HG02623 (cell line): ENCODE results near the gene LIPC.

ENCODE experiments used
- ATAC-seq: cut with Tn5 transposase; IDR thresholded peaks from one replicate; pipeline ENCODE4 v1.9.1; 2021; ENCODE audit warnings: moderate library complexity; ENCODE audit not compliant: unreplicated experiment

Gene LIPC

DNA sequence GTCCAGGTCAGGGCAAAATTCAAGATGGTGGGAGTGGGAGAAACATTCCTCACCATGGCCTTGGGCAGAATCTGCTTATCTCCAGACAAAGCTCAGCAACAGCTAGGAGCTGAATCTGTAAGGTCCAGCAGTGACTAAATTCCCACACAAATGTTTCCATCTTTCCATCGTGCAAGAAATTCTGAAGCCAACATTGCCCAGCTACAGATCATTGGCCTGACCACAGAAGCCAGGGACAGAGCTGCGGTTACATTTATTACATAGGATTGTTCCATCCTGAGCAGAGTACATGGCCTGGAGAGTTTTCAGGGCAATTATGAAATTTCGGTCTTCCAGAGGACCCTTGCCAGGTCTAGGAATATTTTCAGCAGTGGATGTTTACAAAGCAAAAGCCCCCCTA is 100.3 kb downstream of the LIPC start:
- no peak for ATAC-seq

DNA sequence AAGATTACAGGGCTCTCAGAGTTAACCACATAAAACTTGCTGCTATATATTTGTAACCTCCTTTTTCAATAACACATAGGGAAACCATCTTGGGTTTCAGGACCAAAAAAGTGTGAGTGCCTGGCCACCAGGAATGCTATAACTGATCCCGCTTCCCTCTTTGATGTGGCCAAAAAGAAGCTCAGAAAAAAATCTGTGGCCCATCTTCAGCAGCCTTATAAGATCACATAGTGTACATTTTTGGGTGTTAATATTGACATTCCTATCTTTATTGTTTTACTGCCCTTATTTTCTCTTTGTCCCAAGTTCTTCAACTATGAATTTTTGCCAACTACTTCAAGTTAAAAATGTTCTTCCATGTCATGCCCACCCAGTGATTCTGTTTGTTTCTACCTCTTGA is 102.8 kb downstream of the LIPC start:
- no peak for ATAC-seq

DNA sequence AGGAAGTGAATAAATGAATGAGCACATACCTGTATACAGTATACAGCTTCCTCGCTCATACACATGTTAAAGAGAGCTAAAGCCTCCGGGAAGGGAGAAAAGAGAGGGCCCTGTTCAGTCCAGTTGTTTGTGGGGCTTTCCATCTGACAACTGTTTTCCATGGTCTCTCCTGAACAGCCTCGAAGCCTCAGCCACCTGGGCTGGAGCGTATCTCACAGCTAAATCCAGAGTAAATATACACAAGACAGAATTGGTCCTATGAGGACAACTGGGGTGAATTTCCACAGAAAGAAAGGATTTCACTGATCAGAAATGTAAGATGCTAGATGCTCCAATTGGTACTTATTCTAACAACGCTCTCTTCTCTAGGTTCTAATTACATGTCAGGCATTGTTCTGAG is 103.5 kb downstream of the LIPC start:
- no peak for ATAC-seq

DNA sequence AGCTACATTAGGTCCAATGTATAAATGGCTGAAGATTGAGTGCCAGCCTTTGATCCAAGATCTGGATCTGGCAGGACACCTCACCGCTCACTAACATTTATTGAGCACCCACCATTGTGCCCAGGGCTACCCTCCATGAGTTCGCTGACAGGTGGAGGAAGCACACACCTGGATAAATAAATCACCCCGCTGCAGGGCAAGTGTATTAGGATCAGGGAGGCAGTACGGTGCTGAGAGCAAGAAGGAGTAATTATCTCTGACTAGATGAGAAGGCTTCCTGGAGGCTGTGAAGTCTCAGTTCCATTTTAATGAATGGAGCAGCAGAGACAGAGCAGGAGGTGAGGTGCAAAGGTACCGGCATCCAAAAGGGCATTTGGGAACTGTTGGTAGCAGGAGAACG is 104.1 kb downstream of the LIPC start:
- ATAC-seq: no peak

DNA sequence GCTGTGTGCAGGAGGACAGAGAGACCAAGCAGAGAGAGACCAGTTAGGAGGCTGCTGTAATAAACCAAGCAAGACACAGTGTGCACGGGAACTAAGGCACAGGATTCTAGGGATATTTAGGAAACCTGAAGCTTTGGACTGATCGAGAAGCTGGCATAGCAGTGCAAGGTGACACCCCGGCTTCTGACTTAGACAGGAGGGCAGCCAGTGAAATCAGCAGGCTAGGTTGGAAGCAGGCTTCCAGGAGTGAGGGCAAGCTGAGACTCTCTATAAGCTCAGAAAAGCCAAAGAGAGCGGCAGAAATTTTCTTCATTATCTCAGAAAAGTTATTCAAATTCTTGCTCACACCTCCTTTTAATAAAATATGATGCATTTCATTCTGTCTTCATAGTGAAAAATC is 104.6 kb downstream of the LIPC start:
- ATAC-seq: no peak

DNA sequence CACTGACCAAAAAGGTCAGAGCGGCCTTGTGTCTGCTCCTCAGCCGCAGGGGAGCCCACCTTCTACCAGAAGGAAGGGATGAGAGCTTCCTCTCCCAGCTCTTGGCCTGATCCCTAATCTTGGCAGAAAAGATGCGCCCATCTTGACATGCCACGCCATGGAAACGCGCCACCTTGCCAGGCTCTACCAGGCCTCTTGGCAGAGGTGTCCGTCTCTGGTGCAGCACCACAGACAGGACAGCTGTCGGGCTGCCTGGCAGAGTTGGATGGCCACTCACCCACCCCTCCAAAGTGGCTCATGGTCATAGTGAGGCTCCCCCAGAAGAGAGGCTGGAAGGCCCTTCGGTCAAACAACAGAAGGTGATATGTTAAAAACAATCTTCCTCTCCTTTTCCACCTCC is 105.2 kb downstream of the LIPC start:
- ATAC-seq: no peak

DNA sequence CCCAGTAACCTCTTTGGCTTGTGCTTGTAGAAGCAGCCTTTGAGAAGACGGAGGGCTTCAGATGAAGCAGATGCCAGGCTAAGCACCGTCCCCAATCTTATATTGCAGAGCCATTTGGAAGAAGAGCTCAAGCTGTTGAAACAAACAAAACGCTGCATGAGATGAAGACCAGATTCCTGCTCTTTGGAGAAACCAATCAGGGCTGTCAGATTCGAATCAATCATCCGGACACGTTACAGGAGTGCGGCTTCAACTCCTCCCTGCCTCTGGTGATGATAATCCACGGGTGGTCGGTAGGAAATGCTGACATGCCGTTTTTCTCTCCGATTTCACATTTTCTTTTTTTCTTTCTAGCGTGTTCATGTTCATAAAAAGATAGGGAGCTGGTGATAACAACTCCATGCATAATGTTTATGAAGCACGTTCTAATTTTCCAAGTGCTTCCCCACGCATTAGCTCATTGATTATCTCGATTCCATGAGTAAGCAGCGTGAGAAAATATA is 106.5 kb downstream of the LIPC start:
- no peak for ATAC-seq

DNA sequence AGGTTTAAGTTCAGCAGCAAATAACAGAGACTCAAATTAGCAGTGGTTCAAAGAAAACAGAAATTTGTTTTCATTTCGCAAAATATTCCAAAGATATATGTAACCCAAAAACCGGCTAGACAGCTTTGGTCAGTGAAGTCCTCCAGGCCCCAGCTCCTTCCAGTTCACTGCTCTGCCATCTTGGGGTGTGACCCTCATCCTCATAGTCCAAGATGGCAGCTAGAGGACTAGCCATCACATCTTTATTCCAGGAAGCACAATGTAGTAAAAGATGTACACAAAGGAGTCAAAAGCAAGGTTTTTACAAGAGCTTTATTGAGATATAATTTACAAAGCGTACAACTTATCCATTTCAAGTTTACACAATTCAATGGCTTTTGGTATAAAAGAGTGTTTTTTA is 107.1 kb downstream of the LIPC start:
- no peak for ATAC-seq

DNA sequence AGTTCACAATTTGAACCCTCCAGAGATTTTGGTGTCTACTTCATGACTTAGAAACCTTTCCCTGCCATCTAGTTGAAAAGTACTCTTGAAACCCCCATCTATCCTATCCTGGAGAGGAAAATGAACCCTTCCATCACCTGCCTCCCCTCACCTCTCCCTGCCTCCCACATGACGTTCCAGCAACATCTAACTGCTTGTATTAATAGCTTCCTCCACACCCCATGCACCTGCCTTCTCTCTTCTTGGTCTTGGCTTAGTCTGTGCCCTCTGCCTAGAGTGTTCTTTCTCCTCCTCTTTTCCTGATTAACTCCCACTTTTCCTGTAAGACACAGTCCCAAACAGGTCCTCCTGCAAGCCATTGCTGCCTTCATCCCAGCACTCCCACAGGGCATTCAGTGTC is 107.8 kb downstream of the LIPC start:
- no peak for ATAC-seq

DNA sequence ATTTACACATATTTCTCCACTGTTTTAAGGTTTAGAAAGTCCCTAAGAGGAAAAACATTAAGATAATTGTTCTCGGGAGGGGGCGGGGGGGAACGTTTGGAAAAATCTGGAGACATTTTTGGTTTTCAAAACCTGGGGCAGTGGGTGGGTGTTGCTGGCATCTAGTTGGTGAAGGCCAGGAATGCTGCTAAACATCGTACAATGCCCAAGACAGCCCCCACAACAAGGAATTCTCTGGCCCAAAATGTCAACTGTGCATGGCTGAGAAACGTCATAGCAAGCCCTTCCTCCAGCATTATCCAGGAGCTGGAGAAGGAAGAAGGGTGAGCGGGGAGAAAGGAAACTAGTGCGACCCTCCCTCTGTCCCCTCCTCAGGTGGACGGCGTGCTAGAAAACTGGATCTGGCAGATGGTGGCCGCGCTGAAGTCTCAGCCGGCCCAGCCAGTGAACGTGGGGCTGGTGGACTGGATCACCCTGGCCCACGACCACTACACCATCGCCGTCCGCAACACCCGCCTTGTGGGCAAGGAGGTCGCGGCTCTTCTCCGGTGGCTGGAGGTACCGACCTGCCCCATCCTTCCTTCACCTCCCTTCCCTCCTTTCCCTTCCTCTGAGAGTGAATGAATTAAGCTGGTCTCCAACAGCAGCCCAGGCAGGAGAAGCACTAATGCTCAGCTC is 109.8 kb downstream of the LIPC start:
- ATAC-seq: no peak

DNA sequence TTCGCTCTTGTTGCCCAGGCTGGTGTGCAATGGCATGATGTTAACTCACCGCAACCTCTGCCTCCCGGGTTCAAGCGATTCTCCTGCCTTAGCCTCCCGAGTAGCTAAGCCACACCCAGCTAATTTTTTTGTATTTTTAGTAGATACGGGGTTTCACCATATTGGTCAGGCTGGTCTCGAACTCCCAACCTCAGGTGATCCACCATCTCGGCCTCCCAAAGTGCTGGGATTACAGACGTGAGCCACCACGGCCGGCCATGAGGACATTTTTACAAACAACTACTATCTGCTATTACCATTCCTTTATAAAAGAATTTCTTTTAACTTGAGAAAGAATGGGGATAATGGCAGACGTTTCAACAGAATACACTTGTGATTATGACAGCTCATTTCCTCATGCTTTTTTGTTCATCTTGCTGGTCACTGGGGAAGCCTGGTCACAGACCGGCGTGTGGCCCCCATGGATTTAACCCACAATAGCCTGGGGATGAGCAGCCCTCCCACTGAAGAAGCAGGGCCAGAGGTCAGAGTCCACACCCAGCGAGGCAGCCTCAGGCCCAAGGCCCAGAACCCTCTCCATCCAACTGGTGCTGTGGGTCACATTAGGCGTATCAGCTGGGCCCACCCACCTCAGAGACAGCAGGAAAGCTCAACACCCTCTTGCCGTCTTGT is 112.0 kb downstream of the LIPC start:
- ATAC-seq: no peak

DNA sequence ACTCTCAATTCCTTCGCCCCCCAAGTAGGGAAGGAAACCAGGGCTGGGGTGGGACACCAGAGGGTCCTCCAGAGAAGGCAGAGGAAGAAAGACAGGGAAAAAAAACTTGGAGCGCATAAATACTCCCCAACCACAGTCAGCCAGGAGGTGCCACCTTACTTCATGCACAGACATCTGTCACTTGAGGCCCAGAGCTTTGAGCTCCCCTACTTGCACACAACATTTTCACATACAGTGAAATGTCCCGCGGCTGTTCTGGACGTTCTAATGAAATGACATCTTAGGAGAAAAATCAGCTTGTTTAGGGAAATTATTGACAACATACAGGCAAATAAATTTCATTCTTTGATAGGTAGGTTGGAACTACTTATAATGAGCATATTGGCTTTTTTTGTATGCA is 113.0 kb downstream of the LIPC start:
- no peak for ATAC-seq

DNA sequence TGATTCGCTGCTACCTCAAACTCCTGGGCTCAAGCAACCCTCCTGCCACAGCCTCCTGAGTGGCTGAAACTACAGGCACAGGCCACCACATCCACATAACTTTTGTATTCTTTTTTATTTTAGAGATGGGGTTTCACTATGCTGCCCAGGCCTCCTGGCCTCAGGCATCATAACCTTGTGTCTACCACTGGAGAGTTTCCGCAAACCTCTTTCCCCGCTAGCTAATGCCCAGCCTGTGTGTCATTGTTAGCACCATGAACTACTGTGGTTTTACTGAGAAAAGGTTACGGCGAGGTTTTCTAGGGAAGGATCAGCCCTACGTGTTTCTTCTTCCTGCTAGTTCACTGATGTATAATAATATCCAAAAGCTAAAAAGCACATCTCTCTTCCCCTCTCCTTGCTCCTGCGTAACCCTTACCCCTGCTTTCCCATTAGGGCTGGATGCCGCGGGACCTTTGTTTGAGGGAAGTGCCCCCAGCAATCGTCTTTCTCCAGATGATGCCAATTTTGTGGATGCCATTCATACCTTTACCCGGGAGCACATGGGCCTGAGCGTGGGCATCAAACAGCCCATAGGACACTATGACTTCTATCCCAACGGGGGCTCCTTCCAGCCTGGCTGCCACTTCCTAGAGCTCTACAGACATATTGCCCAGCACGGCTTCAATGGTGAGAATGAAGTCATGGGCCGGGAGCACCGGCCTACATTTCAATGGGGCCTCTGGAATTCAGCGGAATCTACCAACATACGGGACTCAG is 113.7 kb downstream of the LIPC start:
- no peak for ATAC-seq

DNA sequence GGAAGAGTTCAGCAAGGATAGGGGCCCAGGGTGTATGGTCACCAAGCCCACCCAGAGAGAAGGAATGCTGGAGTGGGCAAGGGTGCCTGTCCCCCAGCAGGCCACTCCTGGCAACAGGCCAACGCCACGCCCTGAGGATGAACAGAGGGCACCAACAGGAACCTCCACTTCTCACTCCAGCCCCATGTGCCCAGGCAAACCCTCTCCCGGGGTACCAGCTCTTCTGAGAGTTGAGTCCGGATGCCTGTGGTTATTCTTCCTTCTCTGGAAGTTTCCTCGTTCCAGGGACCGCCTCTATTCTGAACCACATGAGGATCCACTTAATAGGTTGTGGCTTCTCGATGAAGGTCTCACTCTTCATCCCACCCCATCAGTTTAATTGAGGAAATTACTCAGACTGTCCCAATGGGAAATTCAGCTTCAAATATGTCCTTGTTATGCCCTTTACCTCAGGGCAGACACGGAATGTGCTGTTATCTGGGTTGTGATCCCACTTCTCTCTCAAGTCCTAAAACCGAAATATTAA is 114.3 kb downstream of the LIPC start:
- ATAC-seq: no peak

DNA sequence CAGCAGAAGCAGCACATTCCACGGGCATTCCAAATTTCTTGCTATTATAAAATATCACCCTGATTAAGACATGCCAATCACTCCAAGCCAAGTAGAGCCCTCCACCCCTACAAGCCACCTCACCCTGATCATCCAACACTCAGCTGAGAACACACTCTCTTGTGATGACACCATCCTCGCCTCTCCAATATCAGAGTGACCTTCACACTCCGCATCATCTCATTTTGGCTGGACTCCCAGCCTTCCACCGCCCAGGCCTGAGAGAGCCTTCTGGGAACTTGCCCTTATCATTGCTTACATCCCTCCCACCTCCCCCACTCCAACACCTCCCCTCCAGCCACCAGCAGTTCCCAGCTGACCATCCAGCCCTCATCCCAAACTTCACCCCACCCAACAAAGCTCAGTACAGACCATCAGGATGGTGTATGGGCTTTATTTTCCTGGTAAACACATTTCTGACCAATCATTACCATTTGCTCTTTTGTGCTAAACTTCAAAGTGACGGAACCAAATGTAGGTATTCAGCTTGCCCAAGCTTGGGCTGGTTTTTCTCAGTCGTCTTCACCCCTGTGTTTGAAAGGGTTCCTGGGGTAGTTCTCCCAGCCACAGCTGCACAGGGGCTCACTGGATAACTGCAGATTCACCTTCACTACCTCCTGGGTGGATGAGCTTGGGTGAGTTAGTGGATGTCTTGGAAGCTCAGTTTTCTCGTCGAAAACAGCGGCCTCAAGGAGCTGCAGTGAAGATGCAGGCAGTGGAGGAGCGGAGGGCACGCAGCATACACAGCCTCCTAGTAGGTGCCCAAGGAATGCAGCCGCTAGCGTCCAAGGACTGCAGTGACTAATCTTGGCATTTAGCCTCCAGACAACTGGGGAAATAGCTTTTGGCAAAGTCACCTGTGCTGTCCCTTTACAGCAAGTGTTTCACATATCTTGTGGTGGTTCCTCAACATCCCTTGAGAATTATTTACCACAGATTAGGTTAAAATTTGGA is 115.1 kb downstream of the LIPC start:
- ATAC-seq: no peak

DNA sequence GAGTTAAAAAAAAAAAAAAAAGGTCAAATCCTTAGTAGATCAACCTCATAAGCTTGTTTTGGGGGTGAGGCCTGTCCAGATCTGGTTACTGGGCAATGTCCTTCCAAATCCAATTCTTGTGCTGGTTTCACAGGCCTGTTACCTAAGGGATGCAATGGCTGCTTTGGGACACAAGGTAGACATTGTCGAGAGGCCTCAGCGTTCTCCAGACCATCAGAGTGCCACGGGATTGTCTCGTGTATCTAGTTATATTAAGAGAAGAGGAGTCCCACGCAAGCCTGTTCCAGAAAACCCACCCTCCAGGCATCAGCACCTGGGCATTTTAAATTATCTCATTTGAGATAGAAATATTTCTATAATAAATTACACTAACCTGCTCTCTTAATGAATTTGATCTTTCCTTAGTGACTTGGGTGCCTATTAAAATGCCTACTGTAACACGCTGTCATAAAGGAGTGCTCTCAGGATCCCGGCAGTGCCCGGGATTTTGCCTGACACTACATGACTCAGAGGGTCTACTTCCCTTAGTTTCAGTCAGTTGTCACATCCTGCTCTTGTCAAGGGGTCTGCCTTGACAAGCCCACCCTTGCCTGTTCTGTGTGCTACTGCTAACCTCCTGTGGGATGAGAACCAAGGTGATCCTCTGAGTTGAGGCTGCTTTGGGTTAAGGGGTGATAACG is 116.0 kb downstream of the LIPC start:
- ATAC-seq: no peak

DNA sequence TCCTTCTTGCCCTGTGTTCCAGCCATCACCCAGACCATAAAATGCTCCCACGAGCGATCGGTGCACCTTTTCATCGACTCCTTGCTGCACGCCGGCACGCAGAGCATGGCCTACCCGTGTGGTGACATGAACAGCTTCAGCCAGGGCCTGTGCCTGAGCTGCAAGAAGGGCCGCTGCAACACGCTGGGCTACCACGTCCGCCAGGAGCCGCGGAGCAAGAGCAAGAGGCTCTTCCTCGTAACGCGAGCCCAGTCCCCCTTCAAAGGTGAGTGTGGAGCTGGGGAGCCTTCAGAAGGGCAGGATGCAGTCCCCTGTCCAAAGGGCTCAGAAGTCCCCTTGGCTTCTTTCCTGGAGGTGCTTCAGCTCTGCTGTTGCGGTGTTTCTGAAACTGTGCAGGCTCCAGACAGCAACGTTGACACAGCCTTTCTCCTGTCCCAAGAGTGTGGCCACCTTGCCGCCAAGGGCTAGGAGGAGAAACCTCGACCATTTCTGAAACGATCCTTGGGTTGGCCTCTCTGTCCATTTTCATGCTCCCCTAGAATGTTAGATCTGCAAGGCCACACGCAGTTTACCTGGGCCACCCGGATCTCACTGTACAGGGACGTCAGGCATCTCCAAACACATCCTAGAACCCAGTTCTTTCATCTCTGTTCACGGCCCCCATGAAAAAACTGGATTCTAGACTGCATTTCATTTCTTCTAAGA is 116.7 kb downstream of the LIPC start:
- ATAC-seq: no peak

DNA sequence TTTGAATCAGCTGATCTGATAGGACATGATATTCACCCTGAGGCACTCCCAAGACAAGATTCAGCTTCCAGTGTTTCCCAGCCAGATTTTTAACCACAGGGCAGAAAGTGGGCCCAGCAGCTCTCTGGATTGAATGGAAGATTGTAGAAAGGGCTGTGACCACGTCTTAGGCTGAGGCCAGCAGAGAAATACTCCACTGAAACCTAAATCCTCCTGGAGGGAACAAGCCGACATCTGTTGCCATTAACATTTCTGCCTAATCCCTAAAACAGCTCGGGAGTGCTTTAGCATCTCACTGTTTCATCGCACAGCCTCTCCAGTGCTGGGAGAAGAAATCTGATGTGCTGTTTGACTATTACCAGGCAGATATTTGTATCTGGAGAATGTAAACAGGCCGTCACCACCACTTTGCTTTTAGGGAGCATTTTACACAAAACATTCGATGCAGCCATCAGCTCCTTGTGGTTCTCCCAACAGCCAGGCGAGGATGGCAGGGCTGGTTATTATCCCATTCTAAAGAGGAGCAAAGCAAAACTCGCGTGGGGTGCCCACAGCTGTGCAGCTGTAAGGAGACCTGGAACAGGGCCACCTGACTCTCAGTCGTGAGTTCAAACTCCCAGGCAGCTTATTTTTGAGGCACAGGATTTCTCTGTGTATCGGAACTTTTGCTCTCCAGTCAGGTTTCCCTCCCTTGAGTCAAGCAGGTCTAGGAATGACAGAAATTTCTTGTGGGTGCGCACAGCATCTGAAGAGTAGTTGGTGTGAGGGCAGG is 117.4 kb downstream of the LIPC start:
- no peak for ATAC-seq

DNA sequence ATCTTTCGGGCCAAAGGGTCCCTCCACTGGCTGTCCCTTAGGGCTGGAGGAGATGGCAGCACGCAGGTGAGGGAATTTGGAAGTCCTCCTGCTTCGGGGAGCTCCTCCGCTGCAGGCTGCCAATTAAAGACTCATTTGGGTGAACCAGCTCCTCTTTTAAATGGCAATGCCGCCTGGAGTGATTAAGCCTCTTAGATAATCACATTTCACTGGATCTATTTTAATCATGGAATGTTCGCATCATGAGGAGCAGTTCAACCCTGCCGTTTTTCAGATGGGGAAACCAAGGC is 117.9 kb downstream of the LIPC start:
- ATAC-seq: no peak
